GM21825 (cell line): Measurements from ENCODE around the gene PFN2.

Experiments used
- ATAC-seq: cut with Tn5 transposase; IDR thresholded peaks from one replicate; pipeline ENCODE4 v1.9.1; 2021; ENCODE audit warnings: mild to moderate bottlenecking, moderate library complexity; ENCODE audit not compliant: unreplicated experiment

Gene PFN2

DNA sequence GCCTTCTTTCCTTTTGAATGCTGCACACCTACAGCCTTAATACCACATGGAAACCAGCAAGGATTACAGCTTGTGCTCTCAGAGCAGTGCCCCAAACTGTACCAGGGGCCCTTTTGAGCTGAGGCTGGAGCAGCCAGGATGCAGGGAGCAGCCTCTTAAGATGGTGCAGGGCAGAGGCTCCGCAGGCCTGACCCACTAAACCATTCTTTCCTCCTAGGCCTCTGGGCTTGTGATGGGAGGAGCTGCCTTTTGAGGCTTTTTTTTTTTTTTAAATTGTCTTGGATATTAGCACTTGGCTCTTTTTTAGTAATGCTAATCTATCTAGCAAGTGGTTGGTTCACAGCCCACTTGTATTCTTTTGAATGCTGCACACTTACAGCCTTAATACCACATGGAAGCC lies 37.7 kb downstream of the PFN2 start:
- ATAC-seq: no peak

DNA sequence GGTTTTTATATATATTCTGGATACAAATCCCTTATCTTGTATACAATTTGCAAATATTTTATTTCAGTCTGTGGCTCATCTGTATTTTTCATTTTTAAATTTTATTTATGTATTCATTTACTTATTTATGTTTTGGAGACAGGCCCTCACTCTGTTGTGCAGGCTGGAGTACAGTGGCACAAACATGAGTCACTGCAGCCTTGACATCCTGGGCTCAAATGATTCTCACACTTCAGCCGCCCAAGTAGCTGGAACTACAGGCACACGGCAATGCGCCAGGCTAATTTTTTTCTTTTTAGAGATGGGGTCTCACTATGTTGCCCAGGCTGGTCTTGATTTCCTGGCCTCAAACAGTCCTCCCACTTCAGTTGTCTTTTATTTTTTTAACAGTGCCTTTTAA lies 50.6 kb downstream of the PFN2 start:
- no peak for ATAC-seq

DNA sequence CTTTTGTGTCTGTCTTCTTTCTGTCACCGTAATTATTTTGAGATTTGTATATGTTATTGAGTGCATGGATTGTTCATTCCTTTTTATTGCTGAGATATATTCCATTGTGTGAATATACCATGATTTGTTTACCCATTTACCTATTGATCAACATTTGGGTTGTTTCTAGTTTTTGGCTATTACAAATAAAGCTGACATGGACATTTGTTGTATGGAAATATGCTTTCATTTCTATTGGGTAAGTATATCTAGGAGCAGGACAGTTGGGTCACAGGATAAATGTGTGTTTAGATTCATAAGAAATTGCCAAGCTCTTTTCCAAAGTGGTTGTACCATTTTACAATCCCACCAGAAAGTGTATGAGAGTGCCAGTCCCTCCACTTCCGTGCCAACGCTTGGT lies 51.2 kb downstream of the PFN2 start:
- ATAC-seq: no peak

DNA sequence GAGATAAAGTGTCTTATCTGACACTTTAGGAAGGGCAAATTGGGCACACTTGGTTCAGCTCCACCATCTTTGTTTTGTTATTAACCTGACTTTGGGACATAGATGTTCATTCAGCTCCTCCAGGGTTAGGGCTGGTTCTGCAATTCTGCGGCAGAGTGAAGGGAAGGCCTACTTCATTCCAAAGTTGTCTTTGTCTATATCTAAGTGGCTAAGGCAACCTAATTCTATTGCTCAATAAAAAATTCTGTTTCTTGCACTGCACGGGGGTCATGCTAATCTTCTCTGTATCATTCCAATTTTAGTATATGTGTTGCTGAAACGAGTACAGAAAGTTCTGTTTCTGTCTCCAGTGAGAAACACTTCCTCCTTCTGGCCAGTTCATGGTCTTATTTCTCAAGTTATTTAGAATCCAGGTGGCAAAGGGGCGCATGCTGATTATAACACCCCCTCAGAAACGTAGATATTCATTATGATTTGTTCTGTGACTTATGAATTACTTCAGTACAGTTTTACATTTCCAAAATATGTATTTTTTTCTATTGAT lies 53.5 kb downstream of the PFN2 start:
- ATAC-seq: no peak
